Activated CD4-positive, alpha-beta T cell treated with anti-CD3 and anti-CD28 coated beads for 4 hours (primary cell): ENCODE measurements around the gene MCHR1.
"Not testable (repeated sequence)": the region's sequence is repeated elsewhere in the genome, so short reads cannot be mapped to it uniquely, and the experiment has no call there.

Experiments
- DNase-seq, 2 donors: peaks; one replicate each; pipeline ENCODE4 v3.0.0-alpha.2; 2020

The MCHR1 gene

DNA sequence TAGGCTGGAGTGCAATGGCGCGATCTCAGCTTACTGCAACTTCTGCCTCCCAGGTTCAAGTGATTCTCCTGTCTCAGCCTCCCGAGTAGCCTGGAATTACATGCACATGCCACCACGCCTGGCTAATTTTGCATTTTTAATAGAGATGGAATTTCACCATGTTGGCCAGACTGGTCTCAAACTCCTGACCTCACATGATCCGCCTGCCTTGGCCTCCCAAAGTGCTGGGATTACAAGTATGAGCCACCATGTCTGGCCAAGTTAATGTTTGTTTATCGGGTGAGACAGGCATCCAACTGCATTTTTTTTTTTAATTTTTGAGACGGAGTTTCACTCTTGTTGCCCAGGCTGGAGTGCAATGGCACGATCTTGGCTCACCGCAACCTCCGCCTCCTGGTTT lies 22.6 kb upstream of the MCHR1 start:
- not testable (repeated sequence) for DNase-seq

DNA sequence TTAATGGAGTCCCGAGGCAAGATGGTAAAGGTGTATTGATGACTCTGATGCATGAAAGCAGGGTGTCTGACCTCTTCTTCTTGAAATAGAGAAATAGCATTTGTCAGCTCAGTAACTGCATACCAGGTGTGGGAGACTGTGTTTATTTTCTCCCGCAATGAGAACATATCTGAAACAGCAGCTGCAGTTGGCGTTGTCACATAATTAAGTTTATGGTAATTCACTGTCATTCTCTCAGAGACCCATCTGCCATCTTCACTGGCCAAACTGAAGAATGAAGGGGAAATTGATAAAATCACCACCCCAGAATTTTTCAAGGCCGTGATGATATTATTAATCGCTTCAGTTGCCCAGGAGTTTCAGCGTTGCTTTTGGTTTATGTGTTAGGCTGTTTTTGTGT lies 20.1 kb upstream of the MCHR1 start:
- DNase-seq, result no peak

DNA sequence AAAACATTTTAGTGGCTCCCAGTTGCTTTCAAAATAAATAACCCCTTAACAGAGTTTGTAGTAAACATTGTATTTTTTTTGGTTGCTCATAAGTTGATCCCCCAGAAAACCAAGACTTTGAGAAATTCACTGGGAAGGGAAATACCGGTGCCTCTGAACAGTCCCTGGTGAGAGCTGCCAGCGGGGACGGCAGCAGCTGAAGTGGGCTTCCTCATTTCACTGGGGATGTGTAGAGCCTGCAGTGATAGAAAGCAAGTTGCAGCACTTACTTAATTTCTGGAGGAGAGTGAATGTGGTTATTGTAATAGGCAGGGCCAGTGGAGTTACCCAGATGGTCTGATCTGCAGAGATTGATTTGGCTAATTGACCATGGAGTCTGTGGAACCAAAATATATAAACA lies 18.6 kb upstream of the MCHR1 start:
- DNase-seq, result no peak

GRCh38 chr22:40661671-40662070 lies 17.6 kb upstream of the MCHR1 start:
- no peak for DNase-seq

DNA sequence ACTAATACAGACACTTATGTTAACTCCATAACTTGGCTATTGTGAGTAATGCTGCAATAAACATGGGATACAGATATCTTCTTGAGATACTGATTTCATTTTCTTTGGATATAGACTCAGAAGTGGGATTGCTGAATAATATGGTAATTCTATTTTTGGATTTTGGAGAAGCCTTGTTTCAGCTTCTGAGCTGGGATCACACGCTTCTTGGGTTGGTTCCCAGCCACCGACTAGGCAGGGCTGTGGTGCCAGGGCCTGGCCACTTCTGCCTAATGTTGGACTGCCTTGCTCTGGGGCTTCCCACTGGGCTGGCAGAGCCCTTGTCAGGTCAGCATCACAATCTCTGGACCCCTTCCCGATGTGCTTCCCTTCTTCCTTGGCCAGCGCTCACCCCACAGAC lies 14.0 kb upstream of the MCHR1 start:
- DNase-seq, result no peak

DNA sequence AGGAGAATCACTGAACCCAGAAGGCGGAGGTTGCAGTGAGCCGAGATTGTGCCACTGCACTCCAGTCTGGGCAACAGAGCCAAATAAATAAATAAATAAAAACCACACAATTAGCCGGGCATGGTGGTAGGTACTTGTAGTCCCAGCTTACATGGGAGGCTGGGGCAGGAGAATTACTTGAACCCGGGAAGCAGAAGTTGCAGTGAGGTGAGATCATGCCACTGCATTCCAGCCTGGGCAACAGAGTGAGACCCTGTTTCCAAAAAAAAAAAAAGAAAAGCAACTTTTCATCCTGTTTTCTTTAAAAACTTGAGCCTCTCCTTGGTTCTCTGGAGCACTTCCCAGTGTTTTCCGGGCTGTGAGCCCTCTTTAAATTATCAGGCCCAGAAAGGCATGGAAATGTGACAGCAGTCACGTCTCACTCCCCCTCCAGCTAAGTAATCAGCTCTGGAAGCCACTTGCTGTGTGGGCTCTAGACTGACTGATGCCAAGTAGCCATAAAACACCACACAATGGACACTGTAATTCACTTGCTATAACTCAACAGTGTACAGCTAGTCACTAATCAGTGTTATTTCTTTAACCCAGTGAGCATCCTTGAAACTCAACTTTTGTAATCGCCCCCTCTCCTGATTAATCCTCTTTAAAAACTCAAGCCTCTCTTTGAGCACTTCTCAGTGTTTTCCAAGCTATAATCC lies 13.0 kb upstream of the MCHR1 start:
- no peak for DNase-seq

GRCh38 chr22:40668611-40669411 lies 10.5 kb upstream of the MCHR1 start:
- no peak for DNase-seq

- no peak for DNase-seq
These were observed 9.2 kb upstream of the MCHR1 start for GRCh38 chr22:40670058-40670457.

- DNase-seq, result no peak
These were observed 7.9 kb upstream of the MCHR1 start for GRCh38 chr22:40671369-40671768.

GRCh38 chr22:40671796-40672360 lies 7.4 kb upstream of the MCHR1 start:
- DNase-seq, result no peak

- DNase-seq, result no peak
These were observed 6.3 kb upstream of the MCHR1 start for GRCh38 chr22:40673017-40673416.

GRCh38 chr22:40674274-40674673 lies 5.0 kb upstream of the MCHR1 start:
- DNase-seq, result no peak

DNA sequence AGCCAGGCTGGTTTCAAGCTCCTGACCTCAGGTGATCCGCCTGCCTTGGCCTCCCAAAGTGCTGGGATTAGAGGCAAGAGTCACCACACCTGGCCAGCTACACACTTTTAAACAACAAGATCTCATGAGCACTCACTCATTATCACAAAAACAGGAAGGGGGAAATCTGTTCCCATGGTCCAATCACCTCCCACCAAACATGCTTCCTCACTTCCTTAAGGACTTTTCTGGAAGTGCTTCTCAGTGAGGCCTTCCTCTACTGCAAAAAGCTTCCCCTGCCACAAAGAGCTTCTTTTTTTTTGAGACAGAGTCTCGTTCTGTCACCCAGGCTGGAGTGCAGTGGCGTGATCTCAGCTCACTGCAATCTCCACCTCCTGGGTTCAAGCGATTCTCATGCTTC lies 3.1 kb upstream of the MCHR1 start:
- not testable (repeated sequence) for DNase-seq

DNA sequence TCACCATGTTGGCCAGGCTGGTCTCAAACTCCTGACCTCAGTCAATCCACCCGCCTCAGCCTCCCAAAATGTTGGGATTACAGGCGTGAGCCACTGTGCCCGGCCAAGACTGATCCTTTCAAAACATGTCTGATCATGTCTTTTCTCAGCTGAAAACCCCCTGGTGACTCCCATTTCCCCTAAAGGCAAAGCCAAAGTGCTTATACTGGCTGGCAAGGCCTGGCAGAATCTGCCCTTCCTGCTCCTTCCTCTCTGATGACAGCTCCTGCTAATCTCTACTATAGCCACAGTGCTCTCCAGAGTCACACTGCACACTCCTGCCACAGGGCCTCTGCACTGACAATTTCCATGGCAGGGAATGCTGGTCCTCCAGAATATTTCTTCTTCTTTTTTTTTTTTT lies 2.6 kb upstream of the MCHR1 start:
- no peak for DNase-seq

- DNase-seq, result no peak
These were observed 613 bp upstream of the MCHR1 start for GRCh38 chr22:40678493-40679248.

GRCh38 chr22:40679964-40680818 lies 907 bp downstream of the MCHR1 start:
- DNase-seq, result no peak

GRCh38 chr22:40680819-40681183 lies 1.5 kb downstream of the MCHR1 start:
- no peak for DNase-seq

- DNase-seq, result no peak
These were observed 2.2 kb downstream of the MCHR1 start for GRCh38 chr22:40681451-40681850.

GRCh38 chr22:40684728-40685127 lies 5.4 kb downstream of the MCHR1 start:
- no peak for DNase-seq

DNA sequence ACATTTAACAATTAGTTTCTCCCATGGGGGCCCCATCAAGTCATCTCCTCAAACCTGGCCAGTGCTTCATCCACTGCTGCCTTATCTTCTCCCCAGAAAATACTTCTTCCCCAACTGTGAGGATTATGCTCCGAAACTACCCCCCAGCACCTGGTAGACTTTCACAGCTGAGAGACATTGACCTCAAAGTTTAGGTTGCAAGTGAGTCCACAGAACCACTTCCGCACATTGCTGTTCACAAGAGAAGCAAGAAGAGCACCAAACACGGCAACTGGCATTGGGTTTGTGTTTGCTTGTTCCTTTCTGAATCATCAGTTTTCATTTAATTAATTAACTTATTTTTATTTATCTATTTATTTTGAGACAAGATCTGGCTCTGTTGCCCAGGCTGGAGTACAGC lies 6.1 kb downstream of the MCHR1 start:
- DNase-seq, result no peak

DNA sequence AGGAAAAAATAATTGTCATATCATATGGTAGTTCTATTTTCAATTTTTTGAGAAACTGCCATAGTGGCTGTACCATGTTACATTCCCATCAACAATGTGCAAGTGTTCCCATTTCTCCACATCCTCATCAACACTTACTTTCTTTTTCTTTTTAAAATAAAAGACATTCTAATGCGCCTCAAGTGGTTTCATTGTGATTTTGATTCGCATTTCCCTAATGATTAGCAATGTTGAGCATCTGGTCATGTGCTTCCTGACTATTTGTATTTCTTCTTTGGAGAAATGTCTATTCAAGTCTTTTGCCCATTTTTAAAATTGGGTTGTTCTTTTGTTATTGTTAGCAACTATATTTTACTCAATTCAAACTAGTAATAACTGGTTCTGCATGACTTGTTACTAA lies 8.4 kb downstream of the MCHR1 start:
- no peak for DNase-seq

DNA sequence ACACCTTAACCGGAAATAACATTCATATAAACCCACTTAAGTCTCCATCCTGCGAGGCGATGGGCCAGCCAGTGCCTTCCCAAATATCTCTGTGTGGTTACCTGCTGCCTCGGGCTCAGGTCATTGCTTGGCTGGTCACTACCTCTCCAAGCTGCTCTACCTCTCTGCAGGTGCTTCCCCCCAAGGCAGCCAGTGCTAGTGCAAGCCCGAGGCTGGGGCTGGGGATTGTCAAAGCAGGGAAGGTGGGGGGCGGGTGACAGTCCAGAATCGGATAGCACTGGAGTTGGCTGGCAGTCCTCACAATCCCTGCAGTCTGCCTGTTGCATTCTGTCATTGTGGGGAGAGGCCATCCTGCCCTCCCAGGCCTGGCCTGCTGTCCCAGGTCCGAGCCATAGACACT lies 11.1 kb downstream of the MCHR1 start:
- DNase-seq, result no peak

DNA sequence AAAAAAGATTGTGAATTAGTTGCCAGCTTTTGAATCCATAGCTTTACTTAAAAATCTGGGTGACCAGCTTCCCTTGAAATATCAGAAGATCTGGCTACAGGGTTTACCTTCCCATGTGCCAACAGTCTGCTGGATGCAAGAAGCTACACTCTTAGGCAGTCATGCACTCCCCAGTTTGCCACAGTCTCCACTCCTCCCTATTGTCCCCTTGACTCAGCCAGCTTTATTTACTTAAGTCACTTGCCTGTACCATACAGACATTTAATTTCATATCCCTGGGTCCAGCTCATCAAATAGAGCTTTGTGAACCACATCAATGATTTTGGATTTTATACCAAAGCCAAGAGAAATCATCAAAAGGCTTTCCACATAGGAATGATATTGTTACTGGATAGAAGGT lies 12.2 kb downstream of the MCHR1 start:
- DNase-seq, result no peak
